AG04450 (cell line): Measurements from ENCODE around the gene SLC11A2. TPM values are rescaled to one million over a fixed set of nuclear protein-coding genes. Genes with fewer than 3 reads are reported as not detected.

Experiments
- CTCF ChIA-PET: fragments of 300-600, 350-600 bp; formaldehyde crosslinking; extraction: SDS; loops from one replicate; lab custom pipeline; 2022; ENCODE audit warnings: antibody characterized with exemption, inconsistent platforms; lab: Charles Lee
- POLR2A ChIA-PET: fragments of 350-600 bp; formaldehyde crosslinking; extraction: SDS; loops from one replicate; lab custom pipeline; 2021; ENCODE audit warnings: antibody characterized with exemption, inconsistent platforms; lab: Yijun Ruan, JAX
- DNase-seq: peaks from one replicate; pipeline ENCODE4 v3.0.0-alpha.2; 2011; ENCODE audit warnings: low read depth, low spot score
- H3K27ac ChIP-seq: one replicate; pipeline ENCODE4 v1.5.1; 2012; ENCODE audit warnings: low read depth, low read length, control low read depth
- H3K27me3 ChIP-seq: one replicate; pipeline ENCODE4 v1.6.0; 2012; ENCODE audit warnings: low read length; ENCODE audit not compliant: control insufficient read depth, insufficient read depth
- H3K4me3 ChIP-seq: 2 replicates; pipeline ENCODE4 v1.5.1; 2011; ENCODE audit warnings: mild to moderate bottlenecking, low read depth, low read length, control low read depth
- H3K9me3 ChIP-seq: 2 replicates; pipeline ENCODE4 v1.5.1; 2012; ENCODE audit warnings: low read length; ENCODE audit not compliant: control insufficient read depth, insufficient read depth
- CTCF ChIP-seq: IDR thresholded peaks from 2 replicates; pipeline ENCODE4 v1.5.1; 2011; ENCODE audit warnings: low read depth, low read length, control low read depth, inconsistent platforms
- polyA plus RNA-seq: library from polyadenylated mRNA; depleted of rRNA; stranded (reverse); fragments of >200 nt; gene quantifications from 2 replicates; pipeline ENCODE4 v1.2.3, GENCODE V29; 2011

Gene SLC11A2
- polyA plus RNA-seq, 1 experiment, result 91.2 TPM

- Histone ChIP-seq H3K27me3 (no peaks in the 10 kb centered on the region), H3K27ac (no peak overlapping the region), H3K4me3 (no peak overlapping the region), H3K9me3 (no peaks in the 10 kb centered on the region)
- ChIA-PET CTCF (interaction anchor here (0.7 kb wide), 1 partner anchor 179 kb away, joined by 3 read pairs; no protein-coding TSS in a partner anchor), POLR2A (no interaction called here)
- TF ChIP-seq CTCF, result no peak
- no peak for DNase-seq
Observed at GRCh38 chr12:51004504-51004903, 21.7 kb downstream of the SLC11A2 start.

DNA sequence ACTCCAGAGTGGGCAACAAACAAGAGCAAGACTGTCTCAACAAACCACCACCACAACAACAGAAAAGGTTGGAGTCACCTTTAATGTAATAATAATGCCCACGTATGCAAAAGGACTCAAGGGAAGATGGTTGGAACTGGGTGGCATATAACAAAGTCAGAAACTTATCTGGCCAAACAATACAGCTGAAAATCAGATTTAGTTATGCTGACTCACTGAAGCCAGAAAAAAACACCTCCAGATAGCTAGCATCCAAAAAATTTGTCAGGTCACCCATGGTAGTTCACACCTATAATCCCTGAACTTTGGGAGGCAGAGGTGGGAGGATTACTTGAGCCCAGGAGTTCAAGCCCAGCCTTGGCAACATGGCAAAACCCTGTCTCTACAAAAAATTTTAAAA is 24.4 kb downstream of the SLC11A2 start:
- POLR2A ChIA-PET, result interaction anchor here (0.7 kb wide), 1 partner anchor 17 kb away, joined by 4 read pairs; no protein-coding TSS in a partner anchor
- H3K4me3 ChIP-seq, result no peak overlapping the region

GRCh38 chr12:51000245-51000644 is 25.9 kb downstream of the SLC11A2 start:
- POLR2A ChIA-PET, result interaction anchor here (0.6 kb wide), 1 partner anchor 12 kb away, joined by 4 read pairs; no protein-coding TSS in a partner anchor
- H3K27ac ChIP-seq, result no peak overlapping the region
- CTCF ChIA-PET, result no interaction called here
- no peak for DNase-seq
- no peaks in the 10 kb centered on the region for H3K9me3 ChIP-seq
- no peak overlapping the region for H3K4me3 ChIP-seq
- no peaks in the 10 kb centered on the region for H3K27me3 ChIP-seq
- no peak for TF ChIP-seq CTCF

More for the DNA sequence above, 24.4 kb downstream of the SLC11A2 start:
- Histone ChIP-seq H3K9me3 (no peaks in the 10 kb centered on the region), H3K27ac (no peak overlapping the region), H3K27me3 (no peaks in the 10 kb centered on the region)
- DNase-seq, result no peak
- no peak for TF ChIP-seq CTCF
- CTCF ChIA-PET, result no interaction called here

DNA sequence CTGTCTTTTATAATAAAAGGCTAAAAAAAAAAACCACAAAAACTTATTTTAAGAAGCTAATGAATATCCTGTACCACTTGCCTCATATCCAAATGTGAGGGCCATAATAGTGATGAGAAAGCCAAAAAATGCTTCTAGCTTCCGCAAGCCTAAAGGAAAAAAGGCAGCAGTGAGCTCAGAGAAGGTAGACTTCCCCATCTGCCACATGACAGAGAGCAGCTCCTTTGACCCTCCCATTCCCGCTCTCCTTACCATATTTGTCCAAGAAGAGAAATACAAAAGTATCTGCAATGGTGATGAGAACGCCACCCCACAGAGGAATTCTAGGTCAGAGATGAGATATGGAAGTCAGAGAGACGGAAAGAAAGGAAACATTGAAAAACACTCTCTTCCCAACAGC is 27.1 kb downstream of the SLC11A2 start:
- no peak overlapping the region for H3K27ac ChIP-seq
- H3K4me3 ChIP-seq, result no peak overlapping the region
- DNase-seq, result no peak
- CTCF ChIA-PET, result interaction anchor here (0.6 kb wide), 2 partner anchors 36 to 173 kb away, joined by 3 to 9 read pairs; no protein-coding TSS in a partner anchor
- POLR2A ChIA-PET, result no interaction called here
- H3K9me3 ChIP-seq, result no peaks in the 10 kb centered on the region
- no peak for TF ChIP-seq CTCF
- H3K27me3 ChIP-seq, result no peaks in the 10 kb centered on the region

DNA sequence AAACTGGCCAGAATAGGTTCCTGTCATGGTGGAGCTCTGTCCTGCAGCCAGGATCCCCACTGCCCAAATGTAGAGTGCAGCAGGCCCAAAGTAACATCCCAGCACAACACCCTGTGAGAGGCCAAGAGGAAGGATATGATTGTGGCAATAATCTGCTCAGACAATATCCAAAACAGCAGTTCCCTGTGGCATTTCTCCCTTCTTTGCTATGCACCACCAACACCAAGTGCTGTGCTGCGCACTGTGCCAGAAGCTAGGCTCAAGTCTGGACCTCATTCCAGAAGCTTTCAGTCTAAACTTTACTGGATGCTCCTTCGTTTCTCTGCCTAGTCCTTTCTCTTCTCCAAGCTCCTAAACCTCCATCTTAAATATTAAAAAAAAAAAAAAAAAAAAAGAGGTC is 33.4 kb downstream of the SLC11A2 start:
- H3K27ac ChIP-seq, result no peak overlapping the region
- no peak for DNase-seq
- TF ChIP-seq CTCF, result no peak
- CTCF ChIA-PET, result interaction anchor here (0.7 to 1.6 kb wide), 2 partner anchors 168 to 228 kb away, joined by 5 read pairs; no protein-coding TSS in a partner anchor
- no peaks in the 10 kb centered on the region for H3K9me3 ChIP-seq
- no peaks in the 10 kb centered on the region for H3K27me3 ChIP-seq
- POLR2A ChIA-PET, result interaction anchor here (0.7 kb wide), 1 partner anchor 164 kb away, joined by 9 read pairs; no protein-coding TSS in a partner anchor
- H3K4me3 ChIP-seq, result no peak overlapping the region
